Activated CD4-positive, alpha-beta memory T cell treated with anti-CD3 and anti-CD28 coated beads, Interleukin-2, amount 10 ng/mL, durations not matched to agents 7 days and 5 days (primary cell): ENCODE measurements around the gene MARCHF10. TPM values are rescaled to one million over a fixed set of nuclear protein-coding genes. Genes with fewer than 3 reads are reported as not detected.

Source experiments
- CTCF ChIA-PET: fragments of 350-600 bp; sonication (Branson Sonifier 250); formaldehyde crosslinking; loops from one replicate; lab custom pipeline; 2021; ENCODE audit warnings: antibody characterized with exemption, inconsistent platforms; lab: Charles Lee
- POLR2A ChIA-PET: fragments of 350-600 bp; sonication (Branson Sonifier 250); formaldehyde crosslinking; loops from one replicate; lab custom pipeline; 2021; ENCODE audit warnings: antibody characterized with exemption; lab: Charles Lee
- DNase-seq: peaks from one replicate; pipeline ENCODE4 v3.0.0-alpha.2; 2020
- H3K27ac Mint-ChIP-seq: one replicate; pipeline ENCODE4 v1.8.0; 2021; ENCODE audit warnings: mild to moderate bottlenecking, mixed read lengths
- H3K27me3 Mint-ChIP-seq: one replicate; pipeline ENCODE4 v1.8.0; 2021; ENCODE audit warnings: mixed read lengths
- H3K36me3 Mint-ChIP-seq: one replicate; pipeline ENCODE4 v1.8.0; 2021; ENCODE audit warnings: low read depth, mixed read lengths
- H3K4me1 Mint-ChIP-seq: one replicate; pipeline ENCODE4 v1.8.0; 2021; ENCODE audit warnings: mixed read lengths
- H3K4me3 Mint-ChIP-seq: one replicate; pipeline ENCODE4 v1.8.0; 2021; ENCODE audit warnings: mild to moderate bottlenecking, mixed read lengths
- H3K9me3 Mint-ChIP-seq: one replicate; pipeline ENCODE4 v1.8.0; 2021; ENCODE audit warnings: mixed read lengths
- total RNA-seq, 2 experiments: library from RNA; stranded (reverse); gene quantifications; one replicate each; pipeline ENCODE4 v1.2.3, GENCODE V29; 2021

The MARCHF10 gene
- total RNA-seq, 2 experiments from 2014 or later: not detected

- Mint-ChIP-seq H3K27me3 (peaks cover 14% of the 10 kb centered on the region), H3K9me3 (peaks cover 10% of the 10 kb centered on the region), H3K36me3 (peaks cover 5% of the 10 kb centered on the region), H3K27ac (no peak overlapping the region), H3K4me3 (no peak overlapping the region), H3K4me1 (no peaks in the 10 kb centered on the region)
- CTCF ChIA-PET: interaction anchor here (0.9 kb wide), 1 partner anchor 46 kb away, joined by 3 read pairs; no protein-coding TSS in a partner anchor
- DNase-seq: no peak
- POLR2A ChIA-PET: no interaction called here
Observed at GRCh38 chr17:62661337-62661736, 146.8 kb downstream of the MARCHF10 start.

GRCh38 chr17:62660629-62661118, 147.4 kb downstream of the MARCHF10 start:
- Mint-ChIP-seq H3K4me3 (no peak overlapping the region), H3K36me3 (peaks cover 5% of the 10 kb centered on the region), H3K4me1 (no peaks in the 10 kb centered on the region), H3K27ac (no peak overlapping the region), H3K9me3 (peaks cover 10% of the 10 kb centered on the region), H3K27me3 (peaks cover 15% of the 10 kb centered on the region)
- ChIA-PET POLR2A (no interaction called here), CTCF (no interaction called here)
- DNase-seq: no peak

GRCh38 chr17:62658136-62658920, 149.8 kb downstream of the MARCHF10 start:
- Mint-ChIP-seq H3K27ac (no peak overlapping the region), H3K9me3 (peaks cover 10% of the 10 kb centered on the region), H3K4me1 (peaks cover 10% of the 10 kb centered on the region), H3K36me3 (peaks cover 5% of the 10 kb centered on the region), H3K27me3 (peaks cover 26% of the 10 kb centered on the region), H3K4me3 (no peak overlapping the region)
- ChIA-PET POLR2A (no interaction called here), CTCF (no interaction called here)
- DNase-seq: no peak

- ChIA-PET POLR2A (no interaction called here), CTCF (no interaction called here)
- H3K4me3 Mint-ChIP-seq: no peak overlapping the region
- peaks cover 26% of the 10 kb centered on the region for H3K27me3 Mint-ChIP-seq
- peaks cover 5% of the 10 kb centered on the region for H3K36me3 Mint-ChIP-seq
- peaks cover 10% of the 10 kb centered on the region for H3K9me3 Mint-ChIP-seq
- H3K4me1 Mint-ChIP-seq: peaks cover 16% of the 10 kb centered on the region
- DNase-seq: no peak
- no peak overlapping the region for H3K27ac Mint-ChIP-seq
Observed at GRCh38 chr17:62657690-62658089, 150.4 kb downstream of the MARCHF10 start.

GRCh38 chr17:62657145-62657665, 150.9 kb downstream of the MARCHF10 start:
- H3K4me3 Mint-ChIP-seq: no peak overlapping the region
- peaks cover 30% of the 10 kb centered on the region for H3K27me3 Mint-ChIP-seq
- ChIA-PET CTCF (no interaction called here), POLR2A (no interaction called here)
- no peak overlapping the region for H3K27ac Mint-ChIP-seq
- peaks cover 21% of the 10 kb centered on the region for H3K4me1 Mint-ChIP-seq
- H3K36me3 Mint-ChIP-seq: peaks cover 5% of the 10 kb centered on the region
- no peak for DNase-seq
- H3K9me3 Mint-ChIP-seq: peaks cover 10% of the 10 kb centered on the region

GRCh38 chr17:62656446-62656845, 151.7 kb downstream of the MARCHF10 start:
- DNase-seq: no peak
- ChIA-PET POLR2A (no interaction called here), CTCF (no interaction called here)
- H3K4me3 Mint-ChIP-seq: no peak overlapping the region
- H3K36me3 Mint-ChIP-seq: peaks cover 4% of the 10 kb centered on the region
- no peak overlapping the region for H3K27ac Mint-ChIP-seq
- peaks cover 27% of the 10 kb centered on the region for H3K4me1 Mint-ChIP-seq
- H3K27me3 Mint-ChIP-seq: peaks cover 36% of the 10 kb centered on the region
- peaks cover 10% of the 10 kb centered on the region for H3K9me3 Mint-ChIP-seq

GRCh38 chr17:62655656-62656055, 152.5 kb downstream of the MARCHF10 start:
- CTCF ChIA-PET: no interaction called here

GRCh38 chr17:62653826-62654761, 154.0 kb downstream of the MARCHF10 start:
- CTCF ChIA-PET: interaction anchor here (1.3 kb wide), 1 partner anchor 19 kb away, joined by 3 read pairs; no protein-coding TSS in a partner anchor
- H3K4me3 Mint-ChIP-seq: no peak overlapping the region

More at GRCh38 chr17:62655656-62656055, 152.5 kb downstream of the MARCHF10 start:
- Mint-ChIP-seq H3K4me3 (no peak overlapping the region), H3K4me1 (peaks cover 27% of the 10 kb centered on the region), H3K27ac (no peak overlapping the region), H3K27me3 (peaks cover 35% of the 10 kb centered on the region), H3K9me3 (peaks cover 2% of the 10 kb centered on the region), H3K36me3 (no peaks in the 10 kb centered on the region)
- no peak for DNase-seq
- POLR2A ChIA-PET: no interaction called here

GRCh38 chr17:62653002-62653825, 154.9 kb downstream of the MARCHF10 start:
- CTCF ChIA-PET: no interaction called here
- peak overlapping the region; percentile 67 for H3K4me3 Mint-ChIP-seq
- H3K27me3 Mint-ChIP-seq: peaks cover 45% of the 10 kb centered on the region
- no peaks in the 10 kb centered on the region for H3K9me3 Mint-ChIP-seq
- no peaks in the 10 kb centered on the region for H3K36me3 Mint-ChIP-seq
- POLR2A ChIA-PET: interaction anchor here (0.7 to 1.4 kb wide), 2 partner anchors 33 to 90 kb away, joined by 3 to 4 read pairs; no protein-coding TSS in a partner anchor
- DNase-seq: peak; percentile 70
- H3K27ac Mint-ChIP-seq: peak overlapping the region; percentile 3
- peaks cover 27% of the 10 kb centered on the region for H3K4me1 Mint-ChIP-seq

More at GRCh38 chr17:62653826-62654761, 154.0 kb downstream of the MARCHF10 start:
- DNase-seq: no peak
- Mint-ChIP-seq H3K36me3 (no peaks in the 10 kb centered on the region), H3K4me1 (peaks cover 27% of the 10 kb centered on the region), H3K9me3 (no peaks in the 10 kb centered on the region), H3K27me3 (peaks cover 37% of the 10 kb centered on the region), H3K27ac (no peak overlapping the region)
- POLR2A ChIA-PET: interaction anchor here (0.7 to 1.4 kb wide), 2 partner anchors 34 to 91 kb away, joined by 3 to 4 read pairs; no protein-coding TSS in a partner anchor

- no peaks in the 10 kb centered on the region for H3K9me3 Mint-ChIP-seq
- ChIA-PET CTCF (no interaction called here), POLR2A (interaction anchor here (1.4 kb wide), 1 partner anchor 32 kb away, joined by 4 read pairs; no protein-coding TSS in a partner anchor)
- peaks cover 27% of the 10 kb centered on the region for H3K4me1 Mint-ChIP-seq
- H3K27ac Mint-ChIP-seq: no peak overlapping the region
- H3K27me3 Mint-ChIP-seq: peaks cover 49% of the 10 kb centered on the region
- peak; percentile 41 for DNase-seq
- H3K36me3 Mint-ChIP-seq: no peaks in the 10 kb centered on the region
- H3K4me3 Mint-ChIP-seq: peak overlapping the region; percentile 67
Observed at GRCh38 chr17:62652251-62653001, 155.7 kb downstream of the MARCHF10 start.
